SU-DHL-6 (cell line): ENCODE measurements around the gene TNFAIP8L2.

Experiments
- H2AFZ ChIP-seq: fragments of 200-600 bp; sonication (generic); 2 replicates; pipeline ENCODE4 v1.6.1; 2014; ENCODE audit warnings: low read depth, mild to moderate bottlenecking, moderate library complexity, mixed read lengths, antibody characterized with exemption, low read length; ENCODE audit not compliant: severe bottlenecking
- H3F3A ChIP-seq: fragments of 200-600 bp; shearing (Covaris generic); 2 replicates; pipeline ENCODE4 v1.6.0; 2016; ENCODE audit warnings: antibody characterized with exemption, mild to moderate bottlenecking; ENCODE audit not compliant: insufficient read depth
- H3K27ac ChIP-seq: fragments of 200-600 bp; sonication (generic); 2 replicates; pipeline ENCODE4 v1.5.1; 2016; ENCODE audit warnings: low read depth, mild to moderate bottlenecking, low read length, moderate library complexity, mixed read lengths
- H3K27me3 ChIP-seq: fragments of 200-600 bp; sonication (generic), shearing (Covaris generic); 2 replicates; pipeline ENCODE4 v1.6.0; 2014; ENCODE audit warnings: mild to moderate bottlenecking, low read length
- H3K36me3 ChIP-seq: fragments of 200-600 bp; sonication (generic); 2 replicates; pipeline ENCODE4 v1.6.1; 2014; ENCODE audit warnings: mild to moderate bottlenecking, low read length, mixed read lengths
- H3K4me2 ChIP-seq: fragments of 300-600, 200-600 bp; shearing (Covaris generic), sonication (generic); 2 replicates; pipeline ENCODE4 v1.6.0; 2014; ENCODE audit warnings: low read length, low read depth, mild to moderate bottlenecking; ENCODE audit not compliant: poor library complexity, severe bottlenecking
- H3K4me3 ChIP-seq: fragments of 200-600 bp; sonication (generic); 2 replicates; pipeline ENCODE4 v1.5.1; 2014; ENCODE audit warnings: antibody characterized with exemption, low read length, mild to moderate bottlenecking, mixed read lengths; ENCODE audit not compliant: insufficient read depth, poor library complexity, severe bottlenecking
- H3K79me2 ChIP-seq: fragments of 200-600 bp; sonication (generic); 2 replicates; pipeline ENCODE4 v1.6.1; 2014; ENCODE audit warnings: mild to moderate bottlenecking, low read length, moderate library complexity; ENCODE audit not compliant: insufficient read depth
- H3K9ac ChIP-seq: fragments of 200-600 bp; sonication (generic); 2 replicates; pipeline ENCODE4 v1.7.0; 2014; ENCODE audit warnings: mild to moderate bottlenecking, low read length
- H3K9me2 ChIP-seq: fragments of 200-600 bp; sonication (generic); replicated peaks from 2 replicates; pipeline ENCODE4 v1.6.1; 2014; ENCODE audit warnings: low read length; ENCODE audit not compliant: insufficient read depth
- H3K9me3 ChIP-seq: fragments of 200-600 bp; sonication (generic); 2 replicates; pipeline ENCODE4 v1.6.1; 2014; ENCODE audit warnings: low read length, mixed read lengths; ENCODE audit not compliant: insufficient read depth
- H4K20me1 ChIP-seq: fragments of 200-600 bp; sonication (generic); 2 replicates; pipeline ENCODE4 v1.6.1; 2014; ENCODE audit warnings: low read depth, mild to moderate bottlenecking, antibody characterized with exemption, low read length, moderate library complexity, mixed read lengths
- EZH2phosphoT487 ChIP-seq: fragments of 200-600 bp; sonication (generic), shearing (Covaris generic); conservative IDR thresholded peaks from 2 replicates; pipeline ENCODE4 v1.6.1; 2018; ENCODE audit warnings: mild to moderate bottlenecking, antibody characterized with exemption, low read length, moderate library complexity, mixed read lengths
- TF ChIP-seq, protein P1 (sequence below): fragments of 200-600 bp; sonication (generic); IDR thresholded peaks from one replicate; pipeline ENCODE4 v1.5.1; 2017; ENCODE audit warnings: antibody characterized with exemption, mild to moderate bottlenecking, low read length, moderate library complexity; ENCODE audit not compliant: insufficient read depth, poor library complexity, severe bottlenecking

The TNFAIP8L2 gene

DNA sequence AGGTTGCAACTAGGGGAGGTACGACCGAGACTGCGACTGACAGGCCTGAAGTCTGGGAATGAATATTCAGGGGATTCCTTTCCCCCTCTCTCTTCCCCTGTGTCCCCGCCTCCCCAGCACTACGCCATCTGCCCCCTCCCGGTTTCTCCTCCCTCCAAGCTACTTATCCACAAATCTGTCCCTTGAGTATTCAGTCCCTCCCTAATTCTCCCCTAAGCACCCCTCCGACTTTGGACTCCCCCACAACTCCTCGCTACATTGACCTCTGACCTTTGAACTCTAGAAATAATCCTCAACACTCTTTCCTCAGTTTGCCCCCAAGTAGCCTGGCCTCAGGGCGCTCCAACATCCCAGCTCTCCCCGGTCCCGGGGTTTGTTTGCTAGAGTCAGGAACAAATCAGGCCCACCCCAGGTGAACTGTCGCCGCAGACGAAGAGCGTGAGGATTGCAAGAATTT, 8.9 kb downstream of the TNFAIP8L2 start:
- H3K9me3 ChIP-seq: no peaks in the 10 kb centered on the region

DNA sequence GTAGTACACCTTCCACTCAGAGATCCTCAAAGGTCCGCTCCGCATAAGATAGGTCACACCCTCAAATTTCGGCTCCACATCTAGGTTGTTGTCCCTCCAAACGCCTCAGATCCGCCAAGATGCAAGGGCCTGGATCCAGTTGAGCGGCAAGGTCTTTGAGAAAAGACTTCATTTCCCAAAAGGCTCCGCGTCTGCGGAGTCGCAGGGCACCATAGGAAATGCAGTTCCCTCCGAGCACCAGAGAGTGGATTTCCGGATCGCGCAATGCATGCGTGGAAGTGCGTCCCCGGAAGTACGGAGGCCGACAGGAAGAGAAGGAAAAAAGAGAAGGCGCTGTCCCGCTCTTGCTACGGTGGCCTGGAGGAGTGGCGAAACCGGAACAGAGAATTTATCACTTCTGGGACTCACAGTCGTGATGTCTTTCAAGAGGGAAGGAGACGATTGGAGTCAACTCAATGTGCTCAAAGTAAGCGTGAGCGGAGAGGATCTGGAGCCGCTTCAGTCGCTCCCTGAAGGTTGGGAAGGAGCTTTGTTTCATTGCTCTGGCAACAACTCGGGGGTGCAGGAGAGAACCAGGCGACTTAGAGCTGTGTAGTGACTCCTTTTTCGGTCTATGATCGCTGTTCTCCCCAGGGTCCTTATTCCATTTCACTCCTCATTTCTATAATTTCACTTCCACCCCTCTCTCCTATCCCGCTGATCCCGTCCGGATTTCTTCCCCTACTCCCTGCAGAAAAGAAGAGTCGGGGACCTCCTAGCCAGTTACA, 9.5 kb downstream of the TNFAIP8L2 start, which contains the start of the genes LYSMD1 and SCNM1:
TSS of gene LYSMD1 (minus strand) at position 165 of the 767 bp plus-strand sequence. CDS start 644 bp downstream, outside the sequence.
TSS of gene SCNM1 (plus strand) at position 407 of the 767 bp plus-strand sequence. CDS start at position 416, 9 bp downstream.
- Histone ChIP-seq H3K4me3 (peak within 1 kb of the TSS; percentile 93), H3K36me3 (no peaks in the 10 kb centered on the region)
- TF ChIP-seq, protein P1, sequence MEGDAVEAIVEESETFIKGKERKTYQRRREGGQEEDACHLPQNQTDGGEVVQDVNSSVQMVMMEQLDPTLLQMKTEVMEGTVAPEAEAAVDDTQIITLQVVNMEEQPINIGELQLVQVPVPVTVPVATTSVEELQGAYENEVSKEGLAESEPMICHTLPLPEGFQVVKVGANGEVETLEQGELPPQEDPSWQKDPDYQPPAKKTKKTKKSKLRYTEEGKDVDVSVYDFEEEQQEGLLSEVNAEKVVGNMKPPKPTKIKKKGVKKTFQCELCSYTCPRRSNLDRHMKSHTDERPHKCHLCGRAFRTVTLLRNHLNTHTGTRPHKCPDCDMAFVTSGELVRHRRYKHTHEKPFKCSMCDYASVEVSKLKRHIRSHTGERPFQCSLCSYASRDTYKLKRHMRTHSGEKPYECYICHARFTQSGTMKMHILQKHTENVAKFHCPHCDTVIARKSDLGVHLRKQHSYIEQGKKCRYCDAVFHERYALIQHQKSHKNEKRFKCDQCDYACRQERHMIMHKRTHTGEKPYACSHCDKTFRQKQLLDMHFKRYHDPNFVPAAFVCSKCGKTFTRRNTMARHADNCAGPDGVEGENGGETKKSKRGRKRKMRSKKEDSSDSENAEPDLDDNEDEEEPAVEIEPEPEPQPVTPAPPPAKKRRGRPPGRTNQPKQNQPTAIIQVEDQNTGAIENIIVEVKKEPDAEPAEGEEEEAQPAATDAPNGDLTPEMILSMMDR: no peak
- no peak for TF ChIP-seq EZH2phosphoT487

More for the DNA sequence above, 8.9 kb downstream of the TNFAIP8L2 start:
- Histone ChIP-seq H3K27me3 (no peaks in the 10 kb centered on the region), H3K79me2 (peaks cover 22% of the 10 kb centered on the region), H3K4me2 (peak overlapping the region; percentile 79), H3K27ac (no peak overlapping the region), H3K9ac (peak overlapping the region; percentile 77), H3F3A (0 out of 2 replicates have a peak, but pooled peaks cover 5% of the 10 kb centered on the region), H3K36me3 (no peaks in the 10 kb centered on the region), H3K4me3 (peak overlapping the region; percentile 93), H3K9me2 (no peaks in the 10 kb centered on the region), H2AFZ (peak overlapping the region; percentile 60), H4K20me1 (no peaks in the 10 kb centered on the region)
- TF ChIP-seq, protein P1: no peak
- TF ChIP-seq EZH2phosphoT487: no peak

GRCh38 chr1:151166505-151166956, 10.1 kb downstream of the TNFAIP8L2 start:
- Histone ChIP-seq H3K79me2 (peaks cover 22% of the 10 kb centered on the region), H3K4me3 (peak overlapping the region; percentile 93), H3K9me2 (no peaks in the 10 kb centered on the region), H4K20me1 (no peaks in the 10 kb centered on the region), H3K4me2 (peak overlapping the region; percentile 74), H3F3A (0 out of 2 replicates have a peak, but pooled peaks cover 5% of the 10 kb centered on the region), H2AFZ (peak overlapping the region; percentile 15), H3K27me3 (no peaks in the 10 kb centered on the region), H3K9me3 (no peaks in the 10 kb centered on the region), H3K9ac (peak overlapping the region; percentile 77), H3K36me3 (no peaks in the 10 kb centered on the region), H3K27ac (peak overlapping the region; percentile 45)
- TF ChIP-seq, protein P1: no peak

More for the DNA sequence above, 9.5 kb downstream of the TNFAIP8L2 start, which contains the start of the genes LYSMD1 and SCNM1:
- no peaks in the 10 kb centered on the region for H4K20me1 ChIP-seq
- peak within 1 kb of the TSS; percentile 60 for H2AFZ ChIP-seq
- no peaks in the 10 kb centered on the region for H3K27me3 ChIP-seq
- peak within 1 kb of the TSS; percentile 79 for H3K4me2 ChIP-seq
- peak within 1 kb of the TSS; percentile 77 for H3K9ac ChIP-seq
- H3K9me2 ChIP-seq: no peaks in the 10 kb centered on the region
- 0 out of 2 replicates have a peak, but pooled peaks cover 5% of the 10 kb centered on the region for H3F3A ChIP-seq
- H3K9me3 ChIP-seq: no peaks in the 10 kb centered on the region
- H3K27ac ChIP-seq: peak within 1 kb of the TSS; percentile 45
- peaks cover 22% of the 10 kb centered on the region for H3K79me2 ChIP-seq
